HCT116 (cell line): ENCODE measurements around the gene PUSL1. TPM values are rescaled to one million over a fixed set of nuclear protein-coding genes. Genes with fewer than 3 reads are reported as not detected.

Experiments
- ATAC-seq: fragments of 200-7000 bp; cut with Tn5 transposase; 2 replicates; pipeline ENCODE4 v1.9.1; 2020; ENCODE audit warnings: mild to moderate bottlenecking, moderate library complexity
- BruUV-seq: library from RNA; stranded (reverse); fragments of 400-500 nt; replicated peaks from 2 replicates; lab custom pipeline; 2021; lab: Mats Ljungman, UMichigan
- CTCF ChIA-PET: fragments of 300-600 bp; sonication (Branson Sonifier 250); formaldehyde crosslinking; loops from one replicate; lab custom pipeline; 2021; ENCODE audit warnings: antibody characterized with exemption; lab: Charles Lee
- POLR2A ChIA-PET: fragments of 300-600, 350-600 bp; sonication (Branson Sonifier 250); formaldehyde crosslinking; loops from one replicate; lab custom pipeline; 2021; ENCODE audit warnings: antibody characterized with exemption; lab: Charles Lee
- RAD21 ChIA-PET, 2 experiments: fragments of 300-600 bp; sonication (Branson Sonifier 250); formaldehyde crosslinking; loops; one replicate each; lab custom pipeline; 2023; ENCODE audit warnings: low total read pairs in 2 of 2; ENCODE audit not compliant: uncharacterized antibody in 2 of 2, unreplicated experiment in 2 of 2, low non-redundant PET in 1 of 2; lab: Charles Lee
- DNase-seq: peaks from one replicate; pipeline ENCODE4 v3.0.0-alpha.2; 2010; ENCODE audit warnings: low read depth, low spot score
- H2AFZ ChIP-seq: fragments of 200-600 bp; shearing (Covaris generic), sonication (generic); 2 replicates; pipeline ENCODE4 v1.6.1; 2017; ENCODE audit warnings: low read depth, mixed run types, mixed read lengths, antibody characterized with exemption, low read length; ENCODE audit not compliant: poor library complexity, severe bottlenecking
- H3K27ac ChIP-seq: 2 replicates; pipeline ENCODE4 v1.5.1; 2012; ENCODE audit warnings: low read depth, low read length
- H3K27me3 ChIP-seq: fragments of 200-600 bp; sonication (generic); 2 replicates; pipeline ENCODE4 v1.6.1; 2016; ENCODE audit warnings: mixed run types, low read length, mixed read lengths; ENCODE audit not compliant: insufficient read depth
- H3K36me3 ChIP-seq, 2 experiments: fragments of 200-500 bp in 1 of 2; fragments of 200-600 bp in 1 of 2; sonication (Bioruptor generic) in 1 of 2; sonication (generic) in 1 of 2; 2 replicates each; pipeline versions ENCODE4 v1.5.1 to v1.6.1; 2014 to 2016; ENCODE audit warnings: low read length in 2 of 2, inconsistent platforms in 1 of 2, mixed read lengths in 1 of 2, mixed run types in 1 of 2; ENCODE audit not compliant: insufficient read depth in 2 of 2, control insufficient read depth in 1 of 2
- H3K4me1 ChIP-seq, 2 experiments: fragments of 200-600 bp in 1 of 2; sonication (generic) in 1 of 2; 2 replicates each; pipeline versions ENCODE4 v1.5.1 to v1.6.1; 2012 to 2017; ENCODE audit warnings: low read length in 2 of 2, inconsistent platforms in 1 of 2, mild to moderate bottlenecking in 1 of 2, mixed read lengths in 1 of 2, mixed run types in 1 of 2, moderate library complexity in 1 of 2; ENCODE audit not compliant: insufficient read depth in 2 of 2, control insufficient read depth in 1 of 2
- H3K4me2 ChIP-seq: fragments of 200-600 bp; sonication (generic); 2 replicates; pipeline ENCODE4 v1.6.1; 2017; ENCODE audit warnings: mixed run types, low read length, mixed read lengths
- H3K4me3 ChIP-seq, 2 experiments: fragments of 200-600 bp in 1 of 2; sonication (generic) in 1 of 2; replicated peaks in 1 of 2; 2 replicates each; pipeline ENCODE4 v1.5.1; 2011 to 2016; ENCODE audit warnings: low read length in 2 of 2, control low read depth in 1 of 2, low read depth in 1 of 2, mild to moderate bottlenecking in 1 of 2, mixed read lengths in 1 of 2, mixed run types in 1 of 2
- H3K79me2 ChIP-seq: fragments of 200-600 bp; sonication (generic); 2 replicates; pipeline ENCODE4 v1.6.1; 2017; ENCODE audit warnings: mild to moderate bottlenecking, mixed run types, low read length, moderate library complexity, mixed read lengths; ENCODE audit not compliant: insufficient read depth
- H3K9ac ChIP-seq: fragments of 200-600 bp; sonication (generic); 2 replicates; pipeline ENCODE4 v1.6.1; 2016; ENCODE audit warnings: low read length, mixed read lengths
- H3K9me2 ChIP-seq: fragments of 200-600 bp; sonication (generic), shearing (Covaris generic); 2 replicates; pipeline ENCODE4 v1.6.1; 2017; ENCODE audit warnings: mixed run types, mild to moderate bottlenecking, moderate library complexity; ENCODE audit not compliant: insufficient read depth
- H3K9me3 ChIP-seq, 2 experiments: fragments of 200-500 bp in 1 of 2; fragments of 200-600 bp in 1 of 2; sonication (Bioruptor generic) in 1 of 2; sonication (generic) in 1 of 2; 2 replicates each; pipeline ENCODE4 v1.6.1; 2014 to 2017; ENCODE audit warnings: low read length in 2 of 2, mixed read lengths in 2 of 2, inconsistent platforms in 1 of 2, low read depth in 1 of 2, mild to moderate bottlenecking in 1 of 2, mixed run types in 1 of 2, moderate library complexity in 1 of 2; ENCODE audit not compliant: control insufficient read depth in 1 of 2, insufficient read depth in 1 of 2
- H4K20me1 ChIP-seq: fragments of 200-600 bp; sonication (generic), shearing (Covaris generic); 2 replicates; pipeline ENCODE4 v1.6.1; 2017; ENCODE audit warnings: mixed run types, mild to moderate bottlenecking, moderate library complexity; ENCODE audit not compliant: insufficient read depth
- MAX ChIP-seq: IDR thresholded peaks from 2 replicates; pipeline ENCODE4 v1.6.1; 2012
- POLR2AphosphoS5 ChIP-seq: IDR thresholded peaks from 2 replicates; pipeline ENCODE4 v1.6.1; 2011; ENCODE audit warnings: mild to moderate bottlenecking, low read depth, low read length, moderate library complexity
- RAD21 ChIP-seq: IDR thresholded peaks from 2 replicates; pipeline ENCODE4 v1.6.1; 2012; ENCODE audit warnings: low read depth, mild to moderate bottlenecking
- REST ChIP-seq: IDR thresholded peaks from 2 replicates; pipeline ENCODE4 v1.6.1; 2012; ENCODE audit warnings: low read depth
- SIN3A ChIP-seq: IDR thresholded peaks from 2 replicates; pipeline ENCODE4 v1.6.1; 2012; ENCODE audit warnings: low read depth
- SP1 ChIP-seq: IDR thresholded peaks from 2 replicates; pipeline ENCODE4 v1.6.1; 2012; ENCODE audit warnings: low read depth
- YY1 ChIP-seq: IDR thresholded peaks from 2 replicates; pipeline ENCODE4 v1.6.1; 2011; ENCODE audit warnings: low read length, low read depth, moderate library complexity, mild to moderate bottlenecking; ENCODE audit not compliant: insufficient replicate concordance; ENCODE audit errors: extremely low read depth
- intact Hi-C: fragments of 100-400 bp; cut with micrococcal nuclease; formaldehyde crosslinking; loops from 2 replicates; pipeline ENCODE4 v1.10.0; 2022
- total RNA-seq: library from RNA; stranded (reverse); gene quantifications from one replicate; pipeline ENCODE4 v1.2.1, GENCODE V29; 2021; ENCODE audit not compliant: unreplicated experiment

PUSL1 gene
- total RNA-seq, 1 experiment from 2014 or later: 47.2 TPM

GRCh38 chr1:1272341-1273208, 35.8 kb upstream of the PUSL1 start:
- Histone ChIP-seq H3K9ac (peak overlapping the region; percentile 95), H4K20me1 (no peaks in the 10 kb centered on the region), H3K4me2 (peak overlapping the region; percentile 93), H3K27me3 (no peaks in the 10 kb centered on the region), H3K4me1 (peaks cover 15 to 34% of the 10 kb centered on the region in 2 experiments; a peak in 3 of 4 replicates), H3K4me3 (peak overlapping the region; percentile 87 to 95), H3K27ac (peak overlapping the region; percentile 94), H2AFZ (no peak overlapping the region), H3K79me2 (peaks cover 53% of the 10 kb centered on the region), H3K9me2 (no peaks in the 10 kb centered on the region), H3K9me3 (no peaks in the 10 kb centered on the region), H3K36me3 (peaks cover 0 to 4% of the 10 kb centered on the region in 2 experiments; a peak in 1 of 4 replicates)
- POLR2A ChIA-PET: no interaction called here
- BruUV-seq: TSS peak; percentile 46
- RAD21 ChIA-PET: no interaction called here
- CTCF ChIA-PET: no interaction called here
- peak; percentile 38 for ATAC-seq
- DNase-seq: no peak
- intact Hi-C loops: no loop called here
- TF ChIP-seq MAX: peak; percentile 46; the same call in 1 of the 2 replicates
- TF ChIP-seq RAD21: no peak
- peak; percentile 40; the same call in 1 of the 2 replicates for TF ChIP-seq POLR2AphosphoS5
- 0 out of 2 replicates have a peak, but pooled peaks have one; percentile 51 for TF ChIP-seq SIN3A
- TF ChIP-seq SP1: peak; percentile 87
- no peak for TF ChIP-seq YY1
- TF ChIP-seq REST: no peak
- TF ChIP-seq, all 23 proteins: peak for 4
